ENCODE measurements around the gene CELF2.
"Not testable (repeated sequence)": the region's sequence is repeated elsewhere in the genome, so short reads cannot be mapped to it uniquely, and the experiment has no call there.

Gene CELF2

DNA sequence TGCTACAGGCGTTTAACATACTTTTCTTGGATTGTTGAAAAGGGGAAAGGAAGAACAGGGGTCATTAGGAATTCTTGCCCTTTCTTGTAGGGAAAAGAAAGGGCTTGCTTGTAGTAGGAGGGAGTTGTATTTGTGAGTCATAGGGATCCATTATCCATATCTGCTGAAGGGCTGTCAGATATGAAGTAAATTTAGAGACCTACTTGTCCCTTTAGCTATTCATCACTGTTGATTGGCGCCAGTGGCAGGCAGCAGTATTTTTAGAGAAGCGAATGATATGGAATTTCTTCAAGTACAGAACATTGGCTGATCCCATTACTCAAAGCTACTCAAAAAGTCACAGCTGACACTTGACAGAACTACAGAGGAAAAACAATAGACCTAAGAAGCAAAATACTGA lies 97.7 kb downstream of the CELF2 start:
- Histone ChIP-seq H3K27ac (no peak overlapping the region), H3K4me3 (no peak overlapping the region), H3K36me3 (no peaks in the 10 kb centered on the region), H3K9me3 (no peaks in the 10 kb centered on the region), H3K27me3 (no peaks in the 10 kb centered on the region), H3K4me1 (no peaks in the 10 kb centered on the region)
- intact Hi-C loops (cut with DNase I; ENCODE audit: low total_unique reads): no loop called here
- TF ChIP-seq CTCF (IDR thresholded peaks at IDR 0.05): no peak
- no peak for DNase-seq

GRCh38 chr10:11116361-11116760 lies 98.7 kb downstream of the CELF2 start:
- intact Hi-C loops (cut with DNase I; ENCODE audit: low total_unique reads): no loop called here
- no peaks in the 10 kb centered on the region for H3K4me1 ChIP-seq

GRCh38 chr10:11116817-11117216 lies 99.1 kb downstream of the CELF2 start:
- intact Hi-C loops (cut with DNase I; ENCODE audit: low total_unique reads): no loop called here
- no peak for TF ChIP-seq CTCF (IDR thresholded peaks at IDR 0.05)
- DNase-seq: no peak
- H3K27ac ChIP-seq: no peak overlapping the region
- no peaks in the 10 kb centered on the region for H3K4me1 ChIP-seq
- H3K9me3 ChIP-seq: no peaks in the 10 kb centered on the region
- no peak overlapping the region for H3K4me3 ChIP-seq
- H3K27me3 ChIP-seq: no peaks in the 10 kb centered on the region
- no peaks in the 10 kb centered on the region for H3K36me3 ChIP-seq

More at GRCh38 chr10:11116361-11116760, 98.7 kb downstream of the CELF2 start:
- Histone ChIP-seq H3K36me3 (no peaks in the 10 kb centered on the region), H3K27ac (no peak overlapping the region), H3K9me3 (no peaks in the 10 kb centered on the region), H3K4me3 (no peak overlapping the region), H3K27me3 (no peaks in the 10 kb centered on the region)
- DNase-seq: no peak
- no peak for TF ChIP-seq CTCF (IDR thresholded peaks at IDR 0.05)

- Histone ChIP-seq H3K4me3 (no peak overlapping the region), H3K27ac (no peak overlapping the region), H3K36me3 (no peaks in the 10 kb centered on the region), H3K4me1 (no peaks in the 10 kb centered on the region), H3K27me3 (no peaks in the 10 kb centered on the region), H3K9me3 (no peaks in the 10 kb centered on the region)
- no peak for DNase-seq
- intact Hi-C loops (cut with DNase I; ENCODE audit: low total_unique reads): no loop called here
- TF ChIP-seq CTCF (IDR thresholded peaks at IDR 0.05): no peak
Measured at GRCh38 chr10:11118686-11119085, 101.0 kb downstream of the CELF2 start.

DNA sequence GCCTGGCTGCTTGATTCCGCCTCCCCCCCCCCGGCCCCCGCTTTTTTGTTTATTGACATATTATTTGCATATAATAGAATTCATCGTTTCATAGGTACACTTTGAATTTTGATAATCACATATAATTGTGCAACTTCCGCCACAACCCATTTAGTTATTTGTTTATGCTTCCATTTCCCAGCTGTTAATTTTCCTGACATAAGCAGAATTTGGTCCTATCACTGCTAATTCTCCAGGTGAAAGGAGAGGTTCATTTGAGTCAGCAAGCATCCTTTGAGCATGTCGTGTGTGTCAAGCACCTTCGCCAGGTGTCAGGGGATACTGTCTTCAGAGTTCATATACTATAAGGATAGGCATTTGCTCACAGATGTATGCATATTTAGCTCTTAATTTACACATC lies 102.2 kb downstream of the CELF2 start:
- Histone ChIP-seq H3K27ac (no peak overlapping the region), H3K27me3 (no peaks in the 10 kb centered on the region), H3K36me3 (no peaks in the 10 kb centered on the region), H3K4me3 (no peak overlapping the region), H3K4me1 (no peaks in the 10 kb centered on the region), H3K9me3 (no peaks in the 10 kb centered on the region)
- no peak for DNase-seq
- TF ChIP-seq CTCF (IDR thresholded peaks at IDR 0.05): no peak
- intact Hi-C loops (cut with DNase I; ENCODE audit: low total_unique reads): no loop called here

GRCh38 chr10:11120711-11121110 lies 103.0 kb downstream of the CELF2 start:
- H3K36me3 ChIP-seq: no peaks in the 10 kb centered on the region
- TF ChIP-seq CTCF (IDR thresholded peaks at IDR 0.05): no peak
- no peaks in the 10 kb centered on the region for H3K27me3 ChIP-seq
- intact Hi-C loops (cut with DNase I; ENCODE audit: low total_unique reads): no loop called here
- no peaks in the 10 kb centered on the region for H3K4me1 ChIP-seq
- DNase-seq: no peak
- no peaks in the 10 kb centered on the region for H3K9me3 ChIP-seq
- H3K4me3 ChIP-seq: no peak overlapping the region
- H3K27ac ChIP-seq: no peak overlapping the region

- intact Hi-C loops (cut with DNase I; ENCODE audit: low total_unique reads); H3K4me3 ChIP-seq; H3K36me3 ChIP-seq; H3K4me1 ChIP-seq; H3K27ac ChIP-seq; H3K9me3 ChIP-seq; DNase-seq; H3K27me3 ChIP-seq: not testable (repeated sequence)
Measured at GRCh38 chr10:11123892-11124291, 106.2 kb downstream of the CELF2 start.
